LNCAP (cell line): ENCODE data around the gene ARL8B.

Experiments
- TF ChIP-seq, protein P1 (sequence below): fragments of 450-650 bp; IDR thresholded peaks from 2 replicates; pipeline ENCODE4 v1.5.1; 2017; ENCODE audit warnings: mild to moderate bottlenecking

Gene ARL8B

DNA sequence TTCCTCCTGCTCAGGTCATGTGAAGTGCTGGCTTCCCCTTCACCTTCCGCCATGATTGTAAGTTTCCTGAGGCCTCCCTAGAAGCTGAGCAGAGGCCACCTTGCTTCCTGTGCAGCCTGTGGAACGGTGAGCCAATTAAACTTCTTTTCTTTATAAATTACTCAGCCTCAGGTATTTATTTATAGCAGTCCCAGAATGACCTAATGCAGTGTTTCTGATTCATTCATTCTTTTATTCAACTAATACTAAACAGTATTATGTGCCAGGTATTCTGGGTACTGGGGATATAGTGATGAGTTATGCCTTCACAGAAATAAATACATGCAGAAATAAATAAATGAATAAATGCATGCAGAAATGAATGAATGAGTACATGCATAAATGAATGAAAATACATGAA is 107.3 kb downstream of the ARL8B start:
- TF ChIP-seq, protein P1, sequence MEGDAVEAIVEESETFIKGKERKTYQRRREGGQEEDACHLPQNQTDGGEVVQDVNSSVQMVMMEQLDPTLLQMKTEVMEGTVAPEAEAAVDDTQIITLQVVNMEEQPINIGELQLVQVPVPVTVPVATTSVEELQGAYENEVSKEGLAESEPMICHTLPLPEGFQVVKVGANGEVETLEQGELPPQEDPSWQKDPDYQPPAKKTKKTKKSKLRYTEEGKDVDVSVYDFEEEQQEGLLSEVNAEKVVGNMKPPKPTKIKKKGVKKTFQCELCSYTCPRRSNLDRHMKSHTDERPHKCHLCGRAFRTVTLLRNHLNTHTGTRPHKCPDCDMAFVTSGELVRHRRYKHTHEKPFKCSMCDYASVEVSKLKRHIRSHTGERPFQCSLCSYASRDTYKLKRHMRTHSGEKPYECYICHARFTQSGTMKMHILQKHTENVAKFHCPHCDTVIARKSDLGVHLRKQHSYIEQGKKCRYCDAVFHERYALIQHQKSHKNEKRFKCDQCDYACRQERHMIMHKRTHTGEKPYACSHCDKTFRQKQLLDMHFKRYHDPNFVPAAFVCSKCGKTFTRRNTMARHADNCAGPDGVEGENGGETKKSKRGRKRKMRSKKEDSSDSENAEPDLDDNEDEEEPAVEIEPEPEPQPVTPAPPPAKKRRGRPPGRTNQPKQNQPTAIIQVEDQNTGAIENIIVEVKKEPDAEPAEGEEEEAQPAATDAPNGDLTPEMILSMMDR = no peak
